HG03457 (cell line): Measurements from ENCODE around the gene AQP7.
"Not testable (repeated sequence)": the region's sequence is repeated elsewhere in the genome, so short reads cannot be mapped to it uniquely, and the experiment has no call there.

Experiments
- ATAC-seq: cut with Tn5 transposase; IDR thresholded peaks from one replicate; pipeline ENCODE4 v1.9.1; 2021; ENCODE audit warnings: moderate number of reproducible peaks; ENCODE audit not compliant: unreplicated experiment

Gene AQP7

GRCh38 chr9:33434317-33435105, 32.1 kb upstream of the AQP7 start:
- no peak for ATAC-seq

DNA sequence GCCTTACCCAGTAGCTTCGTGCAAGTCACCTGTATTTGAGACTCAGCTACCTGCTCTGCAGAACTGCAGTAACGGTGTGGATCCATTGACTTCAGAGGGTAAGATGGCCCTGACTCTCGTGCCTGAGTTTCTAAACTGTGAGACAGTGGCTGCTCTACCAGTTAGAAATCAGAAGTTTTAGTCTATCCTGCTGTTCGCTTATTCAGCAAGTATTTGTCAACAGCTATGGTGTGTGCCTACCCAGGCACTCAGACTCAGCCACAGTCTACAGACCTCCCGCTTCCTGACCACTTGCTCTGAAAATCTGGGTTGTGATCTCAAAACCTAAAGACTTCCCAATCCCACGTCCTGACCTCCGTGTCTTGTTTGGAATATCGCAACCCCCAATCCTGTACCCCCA, 31.5 kb upstream of the AQP7 start:
- no peak for ATAC-seq

DNA sequence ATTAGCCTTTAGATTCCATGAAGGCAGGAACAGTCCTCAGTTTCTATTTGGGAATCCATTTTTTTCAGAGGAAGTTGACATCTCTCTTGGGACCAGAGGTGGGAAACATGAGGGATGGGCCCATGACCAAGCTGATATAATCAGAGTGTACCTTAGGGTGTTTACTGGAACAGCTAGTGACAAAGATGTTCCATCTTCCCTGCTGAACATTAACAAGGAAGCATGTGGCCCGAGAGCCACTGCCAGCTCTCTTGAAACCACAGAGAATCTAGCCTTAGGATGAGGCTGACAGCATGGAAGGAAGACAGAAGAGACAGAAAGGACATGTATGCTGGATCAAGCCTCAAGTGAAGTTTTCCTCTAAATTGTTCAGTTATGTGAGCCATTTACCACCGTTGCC, 29.1 kb upstream of the AQP7 start:
- no peak for ATAC-seq

DNA sequence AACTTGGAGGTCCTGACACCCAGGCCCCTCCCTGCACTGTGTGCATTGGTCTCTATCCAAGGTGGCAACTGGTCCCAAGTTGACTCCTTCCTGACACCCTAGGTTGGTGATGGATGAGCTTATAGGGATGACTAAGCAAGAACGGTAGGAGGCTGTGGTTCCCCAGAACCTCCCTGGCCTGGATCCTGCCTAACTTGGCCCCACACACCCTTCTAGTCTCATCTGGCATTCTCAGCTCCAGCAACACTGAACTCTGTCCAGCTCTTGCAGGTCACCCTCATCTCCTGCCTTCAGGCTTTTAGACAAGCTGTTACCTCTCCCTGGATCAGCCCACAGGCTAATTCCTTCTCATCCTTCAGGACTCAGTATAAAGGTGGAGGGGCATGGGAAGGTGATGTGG, 28.6 kb upstream of the AQP7 start:
- no peak for ATAC-seq

GRCh38 chr9:33429256-33429985, 27.1 kb upstream of the AQP7 start:
- no peak for ATAC-seq

DNA sequence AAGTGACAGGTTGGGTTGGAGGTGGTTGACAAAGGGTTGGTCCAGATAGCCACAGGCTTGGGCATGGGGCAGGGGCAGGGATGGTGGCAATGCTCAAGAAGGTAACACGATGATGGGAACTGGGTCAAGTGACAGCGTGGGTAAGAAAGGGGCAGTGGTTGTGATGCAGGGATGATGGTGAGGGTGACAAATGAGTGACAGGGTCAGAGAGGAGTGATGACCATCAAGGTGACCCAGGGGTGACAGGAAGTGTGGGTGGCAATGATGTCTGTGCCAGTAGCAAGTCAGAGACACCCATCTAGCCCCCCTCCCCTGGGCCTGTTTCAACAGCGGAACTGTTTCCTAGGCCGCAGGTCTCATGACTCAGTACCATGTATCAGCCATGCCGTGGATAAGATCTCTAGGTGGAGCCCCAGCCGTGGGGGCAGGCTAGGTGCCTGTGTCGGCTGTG, 24.5 kb upstream of the AQP7 start:
- ATAC-seq = no peak

DNA sequence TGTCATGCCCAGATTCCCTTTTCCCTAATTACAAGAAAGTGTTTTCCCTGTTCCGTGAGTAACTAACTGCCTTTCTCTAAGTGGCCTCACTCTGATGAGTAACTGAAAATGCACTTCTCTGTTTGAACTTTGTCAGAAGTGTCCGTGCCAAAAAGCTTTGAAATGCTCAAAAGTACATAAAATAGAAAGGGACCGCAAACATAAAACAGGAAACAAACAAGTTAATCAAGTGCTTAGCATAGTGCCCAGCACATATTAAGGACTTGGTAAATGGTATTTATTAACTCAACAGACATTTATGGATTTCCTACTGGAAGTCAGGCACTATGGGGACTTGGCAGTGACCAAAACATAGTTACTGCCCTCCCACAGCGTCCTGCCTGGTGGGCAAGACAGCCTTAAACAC, 22.8 kb upstream of the AQP7 start:
- ATAC-seq = no peak

DNA sequence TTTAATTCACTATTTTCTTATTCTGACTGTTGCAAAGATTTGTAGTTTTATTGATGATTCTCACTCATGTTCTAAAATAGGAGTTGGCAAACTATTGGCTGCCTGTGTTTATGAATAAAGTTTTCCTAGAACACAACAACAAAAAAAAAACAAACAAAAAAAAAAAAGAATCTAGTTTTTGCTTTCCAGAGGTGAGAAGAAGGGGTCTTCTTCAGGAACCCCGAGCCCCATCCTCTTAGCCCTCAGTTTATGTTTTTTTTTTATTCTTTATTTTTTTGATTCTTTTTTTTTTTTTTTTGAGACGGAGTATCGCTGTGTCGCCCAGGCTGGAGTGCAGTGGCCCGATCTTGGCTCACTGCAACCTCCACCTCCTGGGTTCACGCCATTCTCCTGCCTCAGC, 22.1 kb upstream of the AQP7 start:
- not testable (repeated sequence) for ATAC-seq

DNA sequence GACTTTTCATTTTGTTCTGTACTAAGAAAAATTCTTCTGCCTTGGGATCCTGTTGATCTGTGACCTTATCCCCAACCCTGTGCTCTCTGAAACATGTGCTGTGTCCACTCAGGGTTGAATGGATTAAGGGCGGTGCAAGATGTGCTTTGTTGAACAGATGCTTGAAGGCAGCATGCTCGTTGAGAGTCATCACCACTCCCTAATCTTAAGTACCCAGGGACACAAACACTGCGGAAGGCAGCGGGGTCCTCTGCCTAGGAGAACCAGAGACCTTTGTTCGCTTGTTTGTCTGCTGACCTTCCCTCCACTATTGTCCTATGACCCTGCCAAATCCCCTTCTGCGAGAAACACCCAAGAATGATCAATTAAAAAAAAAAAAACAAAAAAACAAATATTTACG, 21.7 kb upstream of the AQP7 start:
- not testable (repeated sequence) for ATAC-seq

DNA sequence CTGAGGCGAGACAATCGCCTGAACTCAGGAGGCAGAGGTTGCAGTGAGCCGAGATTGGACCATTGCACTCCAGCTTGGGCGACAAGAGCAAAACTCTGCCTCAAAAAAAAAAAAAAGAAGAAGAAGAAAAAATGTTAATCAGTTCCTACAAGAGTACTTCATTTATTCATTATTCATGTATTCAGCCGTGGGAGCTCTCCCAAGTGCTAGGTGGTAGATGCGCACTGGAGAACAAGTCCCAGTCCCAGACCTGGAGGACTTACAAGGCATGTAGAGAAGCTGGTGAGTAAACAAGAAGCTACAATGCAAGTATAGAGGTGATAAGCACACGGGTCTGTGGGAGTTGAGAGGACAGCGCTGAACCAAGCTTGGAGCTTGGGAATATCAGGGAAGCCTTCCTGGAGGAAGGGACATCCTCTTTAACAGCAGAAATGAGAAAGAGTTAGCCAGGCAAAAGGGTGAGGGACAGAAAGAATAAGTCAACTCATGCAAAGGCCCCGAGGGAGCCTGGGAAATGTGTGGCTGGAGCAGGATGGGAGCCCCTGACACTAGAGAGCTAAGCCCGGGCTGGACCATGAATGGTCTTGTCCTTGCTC, 17.4 kb upstream of the AQP7 start:
- no peak for ATAC-seq

DNA sequence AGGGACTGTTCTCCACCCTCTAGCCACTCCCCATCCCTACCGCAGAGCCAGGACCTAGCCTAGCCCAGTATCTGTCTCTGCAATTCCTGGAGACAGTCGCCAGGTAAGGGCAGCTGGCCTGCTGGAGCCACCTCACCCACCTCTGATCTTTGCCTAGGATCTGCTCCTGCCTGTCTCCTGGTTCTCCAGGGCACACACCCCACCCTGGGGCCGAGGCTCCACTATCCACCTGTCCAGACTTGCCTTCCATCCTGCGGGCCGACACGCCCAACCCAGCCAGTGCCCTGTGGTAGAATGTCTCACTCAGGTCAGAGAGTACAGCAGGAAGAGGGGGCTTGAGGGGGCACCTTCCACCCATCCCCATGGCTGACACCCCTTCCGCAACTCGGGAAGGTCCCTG, 15.7 kb upstream of the AQP7 start:
- no peak for ATAC-seq

DNA sequence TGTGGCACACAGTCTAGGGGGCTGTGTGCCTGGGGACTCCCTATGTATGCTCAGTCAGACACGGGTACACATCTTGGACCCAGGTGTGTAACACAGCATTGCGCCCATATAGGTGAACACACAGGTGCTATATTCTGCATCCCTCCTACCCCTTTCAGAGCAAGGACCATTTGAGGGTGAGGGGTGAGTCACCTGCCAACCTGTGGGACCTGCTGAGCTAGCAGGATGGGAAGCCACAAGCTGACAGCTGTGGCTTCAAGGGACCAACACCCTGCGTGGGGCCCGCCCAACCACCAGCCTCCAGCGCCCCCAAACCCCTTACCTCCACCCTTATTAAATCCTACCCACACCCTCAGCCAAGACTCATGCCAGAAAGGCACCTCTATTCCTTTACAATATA, 14.6 kb upstream of the AQP7 start:
- no peak for ATAC-seq

DNA sequence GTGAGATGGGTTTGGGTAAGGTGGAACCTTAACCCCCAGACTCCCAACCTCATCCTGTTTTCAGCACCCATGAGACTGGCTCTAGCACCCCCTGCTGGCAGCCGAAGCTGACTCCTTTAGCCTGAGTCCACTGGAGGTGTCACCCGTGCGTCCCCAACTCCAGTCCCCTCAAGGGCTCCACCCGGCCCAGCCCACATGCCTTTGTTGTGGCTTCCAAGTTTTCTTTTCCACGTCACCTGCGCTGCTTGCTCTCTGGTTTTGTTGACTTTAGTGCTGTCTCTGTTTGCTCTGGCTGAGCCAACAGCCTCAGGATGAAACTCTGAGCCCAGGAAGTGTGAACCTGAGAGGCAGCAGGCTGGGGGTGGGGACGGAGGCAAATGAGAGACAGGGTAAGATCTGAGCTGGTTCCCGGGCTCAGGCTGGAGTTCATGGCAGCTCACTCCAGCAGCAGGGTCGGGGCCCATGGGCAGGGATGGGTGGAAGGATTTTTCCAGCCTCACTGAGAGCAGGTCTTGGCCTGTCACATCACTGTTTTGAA, 13.2 kb upstream of the AQP7 start:
- ATAC-seq = no peak

GRCh38 chr9:33414889-33415500, 12.6 kb upstream of the AQP7 start:
- no peak for ATAC-seq

DNA sequence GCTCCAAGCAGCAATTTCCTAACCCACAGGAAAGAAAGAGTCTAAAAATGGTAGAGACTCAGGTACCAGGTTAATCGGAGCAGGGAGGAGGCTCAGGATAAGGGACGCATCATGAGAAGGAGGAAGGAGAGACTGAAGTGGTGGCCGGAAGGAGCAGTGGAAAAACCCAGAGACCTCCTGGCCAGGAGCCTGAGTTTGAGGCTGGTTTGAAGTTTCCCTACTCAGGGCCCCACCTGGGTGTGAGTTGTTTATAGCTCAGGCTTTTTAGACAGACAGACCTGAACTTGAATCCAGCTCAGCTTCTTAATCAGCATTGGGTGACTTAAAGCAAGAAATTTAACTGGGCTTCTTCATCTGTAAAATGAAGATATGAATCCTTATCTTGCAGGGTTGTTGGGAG, 11.9 kb upstream of the AQP7 start:
- ATAC-seq = no peak

DNA sequence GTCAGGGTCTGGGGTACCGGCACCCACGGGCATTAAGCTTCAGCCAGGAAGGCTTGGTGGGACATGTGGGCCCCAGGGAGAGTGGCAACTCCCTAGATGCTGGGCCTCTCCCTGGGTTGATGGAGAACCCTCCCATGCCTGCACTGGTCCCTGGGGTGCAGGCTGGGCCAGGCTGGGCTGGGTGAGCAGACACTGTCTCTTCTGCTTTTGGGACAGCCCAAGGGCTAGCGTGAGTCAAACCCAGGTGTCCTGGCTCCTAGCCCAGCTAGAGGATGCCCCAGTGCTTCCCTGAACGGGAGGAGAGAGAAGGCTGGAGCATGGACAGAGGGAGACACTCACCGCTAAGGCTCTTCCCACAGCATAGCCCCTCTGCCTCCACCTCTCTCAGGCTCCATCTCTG, 5.7 kb upstream of the AQP7 start:
- no peak for ATAC-seq

DNA sequence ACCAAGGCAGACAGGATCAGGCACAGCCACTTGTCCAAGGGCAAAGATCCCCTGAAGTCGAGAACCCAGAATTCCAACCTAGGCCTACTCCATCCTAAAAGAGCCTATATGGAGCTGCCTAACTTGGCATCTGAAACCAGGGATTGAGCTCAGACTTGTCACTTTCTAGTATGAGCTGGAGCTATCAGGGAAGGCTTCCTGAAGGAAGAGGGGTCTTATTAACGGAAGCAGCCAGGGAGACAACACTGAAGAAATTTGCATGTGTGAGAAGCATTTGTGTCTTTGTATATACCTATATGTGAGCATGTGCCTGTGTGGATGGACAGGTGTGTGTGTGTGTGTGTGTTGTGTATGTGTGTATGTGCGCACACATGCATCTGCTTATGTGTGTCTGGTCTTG, 4.7 kb upstream of the AQP7 start:
- ATAC-seq = no peak

DNA sequence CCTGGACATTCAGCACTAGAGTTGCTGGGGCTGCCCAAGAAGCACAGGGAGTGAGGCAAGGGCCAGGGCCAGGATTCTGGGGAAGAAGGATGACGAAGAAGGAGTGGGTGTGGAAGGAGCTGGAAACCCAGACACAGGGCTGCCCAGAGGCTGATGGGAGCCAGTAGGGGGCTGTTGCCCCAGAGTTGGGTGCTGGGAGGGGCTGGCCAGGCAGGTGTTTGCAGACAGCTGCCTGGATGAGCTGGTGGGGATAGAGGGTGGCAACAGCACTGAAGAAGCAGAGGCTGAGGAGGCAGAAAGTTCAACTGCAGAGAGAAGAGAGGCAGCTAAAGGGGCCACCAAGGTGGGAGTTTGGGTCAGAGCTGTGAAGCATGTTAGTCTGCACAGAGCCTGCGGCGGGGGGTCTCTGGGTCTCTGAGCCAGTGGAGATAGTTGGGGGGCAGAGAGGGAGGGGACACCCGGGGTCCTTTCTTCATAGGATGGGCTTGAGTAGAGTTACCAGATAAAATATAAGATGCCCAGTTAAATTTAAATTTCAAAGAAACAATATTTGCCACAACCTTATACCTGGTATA, 2.5 kb upstream of the AQP7 start:
- no peak for ATAC-seq

GRCh38 chr9:33403941-33404787, 1.8 kb upstream of the AQP7 start:
- ATAC-seq = no peak

- ATAC-seq = not testable (repeated sequence)
Observed at GRCh38 chr9:33401809-33402208, 559 bp downstream of the AQP7 start.
